Activated T-cell treated with anti-CD3 and anti-CD28 coated beads for 24 hours (primary cell): Measurements from ENCODE around the gene ZBTB38.
A peak's percentile ranks its signal among the peaks of the same experiment; 100 is the strongest.

Experiments used
- DNase-seq: peaks from one replicate; pipeline ENCODE4 v3.0.0-alpha.2; 2020; ENCODE audit warnings: low read depth

ZBTB38 gene

GRCh38 chr3:141366285-141367037 lies 1.8 kb upstream of the ZBTB38 start:
- DNase-seq, result no peak

- DNase-seq, result no peak
These were observed 1.1 kb upstream of the ZBTB38 start for GRCh38 chr3:141367038-141367730.

GRCh38 chr3:141368925-141369794 lies 856 bp downstream of the ZBTB38 start:
- no peak for DNase-seq

- DNase-seq, result peak; percentile 54
These were observed 1.8 kb downstream of the ZBTB38 start for GRCh38 chr3:141370065-141370533.

GRCh38 chr3:141371882-141372281 lies 3.6 kb downstream of the ZBTB38 start:
- no peak for DNase-seq

GRCh38 chr3:141372656-141373055 lies 4.4 kb downstream of the ZBTB38 start:
- no peak for DNase-seq

- DNase-seq, result no peak
These were observed 4.9 kb downstream of the ZBTB38 start for GRCh38 chr3:141373232-141373631.

- DNase-seq, result no peak
These were observed 5.6 kb downstream of the ZBTB38 start for GRCh38 chr3:141373768-141374526.

GRCh38 chr3:141375381-141376301 lies 7.3 kb downstream of the ZBTB38 start:
- DNase-seq, result no peak

GRCh38 chr3:141377377-141377776 lies 9.1 kb downstream of the ZBTB38 start:
- no peak for DNase-seq

- DNase-seq, result no peak
These were observed 10.3 kb downstream of the ZBTB38 start for GRCh38 chr3:141378556-141378955.

GRCh38 chr3:141379250-141379966 lies 11.1 kb downstream of the ZBTB38 start:
- no peak for DNase-seq

GRCh38 chr3:141380279-141380678 lies 12.0 kb downstream of the ZBTB38 start:
- no peak for DNase-seq

GRCh38 chr3:141380987-141381386 lies 12.7 kb downstream of the ZBTB38 start:
- no peak for DNase-seq

GRCh38 chr3:141382571-141382970 lies 14.3 kb downstream of the ZBTB38 start:
- no peak for DNase-seq

- DNase-seq, result no peak
These were observed 15.3 kb downstream of the ZBTB38 start for GRCh38 chr3:141383555-141384129.

- no peak for DNase-seq
These were observed 15.9 kb downstream of the ZBTB38 start for GRCh38 chr3:141384157-141384556.

- DNase-seq, result no peak
These were observed 16.3 kb downstream of the ZBTB38 start for GRCh38 chr3:141384575-141384974.

- no peak for DNase-seq
These were observed 17.3 kb downstream of the ZBTB38 start for GRCh38 chr3:141385406-141386125.
